ENCODE results near the gene IDH3G. TPM values are rescaled to one million over a fixed set of nuclear protein-coding genes. Genes with fewer than 3 reads are reported as not detected.

The IDH3G gene
- total RNA-seq, 1 experiment from 2014 or later: 71.2 TPM

GRCh38 chrX:153804100-153804595 lies 10.0 kb upstream of the IDH3G start:
- CTCF ChIA-PET: interaction anchor here (0.6 kb wide), 1 partner anchor 138 kb away, joined by 6 read pairs; no protein-coding TSS in a partner anchor
- intact Hi-C loops (cut with micrococcal nuclease; ENCODE audit: unreplicated experiment): no loop called here
- H3K9me3 Mint-ChIP-seq (ENCODE audit: low read depth, unreplicated experiment): no peaks in the 10 kb centered on the region

GRCh38 chrX:153803211-153804099 lies 9.3 kb upstream of the IDH3G start:
- peaks cover 27% of the 10 kb centered on the region for H3K36me3 Mint-ChIP-seq (ENCODE audit: insufficient read depth, unreplicated experiment)
- TF ChIP-seq, protein P1, sequence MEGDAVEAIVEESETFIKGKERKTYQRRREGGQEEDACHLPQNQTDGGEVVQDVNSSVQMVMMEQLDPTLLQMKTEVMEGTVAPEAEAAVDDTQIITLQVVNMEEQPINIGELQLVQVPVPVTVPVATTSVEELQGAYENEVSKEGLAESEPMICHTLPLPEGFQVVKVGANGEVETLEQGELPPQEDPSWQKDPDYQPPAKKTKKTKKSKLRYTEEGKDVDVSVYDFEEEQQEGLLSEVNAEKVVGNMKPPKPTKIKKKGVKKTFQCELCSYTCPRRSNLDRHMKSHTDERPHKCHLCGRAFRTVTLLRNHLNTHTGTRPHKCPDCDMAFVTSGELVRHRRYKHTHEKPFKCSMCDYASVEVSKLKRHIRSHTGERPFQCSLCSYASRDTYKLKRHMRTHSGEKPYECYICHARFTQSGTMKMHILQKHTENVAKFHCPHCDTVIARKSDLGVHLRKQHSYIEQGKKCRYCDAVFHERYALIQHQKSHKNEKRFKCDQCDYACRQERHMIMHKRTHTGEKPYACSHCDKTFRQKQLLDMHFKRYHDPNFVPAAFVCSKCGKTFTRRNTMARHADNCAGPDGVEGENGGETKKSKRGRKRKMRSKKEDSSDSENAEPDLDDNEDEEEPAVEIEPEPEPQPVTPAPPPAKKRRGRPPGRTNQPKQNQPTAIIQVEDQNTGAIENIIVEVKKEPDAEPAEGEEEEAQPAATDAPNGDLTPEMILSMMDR (IDR thresholded peaks at IDR 0.05; ENCODE audit: unreplicated experiment): no peak
- H3K4me3 Mint-ChIP-seq (ENCODE audit: low read depth, unreplicated experiment): no peak overlapping the region
- H3K4me1 Mint-ChIP-seq (ENCODE audit: low read depth, unreplicated experiment): no peaks in the 10 kb centered on the region
- intact Hi-C loops (cut with micrococcal nuclease; ENCODE audit: unreplicated experiment): no loop called here
- H3K27ac Mint-ChIP-seq (ENCODE audit: unreplicated experiment): no peak overlapping the region
- DNase-seq: no peak
- CTCF ChIA-PET: interaction anchor here (0.6 kb wide), 1 partner anchor 137 kb away, joined by 6 read pairs; no protein-coding TSS in a partner anchor
- peaks cover 49% of the 10 kb centered on the region for H3K27me3 Mint-ChIP-seq (ENCODE audit: unreplicated experiment)
- H3K9me3 Mint-ChIP-seq (ENCODE audit: low read depth, unreplicated experiment): no peaks in the 10 kb centered on the region
- no TSS peak for BruUV-seq (replicated peaks)

More at GRCh38 chrX:153804100-153804595, 10.0 kb upstream of the IDH3G start:
- Mint-ChIP-seq H3K27me3 (ENCODE audit: unreplicated experiment) (peaks cover 56% of the 10 kb centered on the region), H3K27ac (ENCODE audit: unreplicated experiment) (no peak overlapping the region), H3K36me3 (ENCODE audit: insufficient read depth, unreplicated experiment) (peaks cover 25% of the 10 kb centered on the region), H3K4me1 (ENCODE audit: low read depth, unreplicated experiment) (no peaks in the 10 kb centered on the region), H3K4me3 (ENCODE audit: low read depth, unreplicated experiment) (no peak overlapping the region)
- BruUV-seq (replicated peaks): no TSS peak
- DNase-seq: no peak
- TF ChIP-seq, protein P1 (IDR thresholded peaks at IDR 0.05; ENCODE audit: unreplicated experiment): no peak

DNA sequence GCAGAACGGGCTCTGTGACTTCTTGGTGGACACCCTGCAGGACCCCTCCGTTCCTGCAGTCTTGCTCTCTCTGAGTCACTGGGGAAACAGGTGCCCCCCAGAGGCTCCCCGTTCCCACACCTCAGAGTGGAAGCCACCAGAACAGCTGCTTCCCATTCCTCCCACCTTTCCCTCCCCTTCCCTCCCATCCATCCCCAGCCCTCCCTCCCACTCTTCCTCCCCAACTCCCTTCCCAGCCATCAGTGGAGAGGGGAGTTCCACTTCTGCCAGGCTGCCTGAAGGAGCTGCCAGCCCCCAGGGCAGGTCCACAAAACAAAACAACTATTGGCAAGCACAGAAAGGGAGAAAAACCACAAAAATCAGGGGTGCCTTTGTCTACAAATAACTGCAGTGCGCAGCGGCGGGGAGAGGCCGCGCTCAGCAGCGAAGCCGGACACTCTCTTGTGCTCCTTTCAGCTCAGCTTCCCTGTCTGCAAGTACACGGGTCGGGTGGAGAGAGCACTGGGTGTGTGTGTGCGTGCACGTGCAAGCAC lies 8.4 kb upstream of the IDH3G start:
- intact Hi-C loops (cut with micrococcal nuclease; ENCODE audit: unreplicated experiment): no loop called here
- DNase-seq: no peak
- Mint-ChIP-seq H3K9me3 (ENCODE audit: low read depth, unreplicated experiment) (no peaks in the 10 kb centered on the region), H3K4me3 (ENCODE audit: low read depth, unreplicated experiment) (no peak overlapping the region), H3K27me3 (ENCODE audit: unreplicated experiment) (peaks cover 40% of the 10 kb centered on the region), H3K4me1 (ENCODE audit: low read depth, unreplicated experiment) (no peaks in the 10 kb centered on the region), H3K27ac (ENCODE audit: unreplicated experiment) (no peak overlapping the region), H3K36me3 (ENCODE audit: insufficient read depth, unreplicated experiment) (peaks cover 31% of the 10 kb centered on the region)
- CTCF ChIA-PET: no interaction called here
- TF ChIP-seq, protein P1 (IDR thresholded peaks at IDR 0.05; ENCODE audit: unreplicated experiment): no peak
- BruUV-seq (replicated peaks): no TSS peak

DNA sequence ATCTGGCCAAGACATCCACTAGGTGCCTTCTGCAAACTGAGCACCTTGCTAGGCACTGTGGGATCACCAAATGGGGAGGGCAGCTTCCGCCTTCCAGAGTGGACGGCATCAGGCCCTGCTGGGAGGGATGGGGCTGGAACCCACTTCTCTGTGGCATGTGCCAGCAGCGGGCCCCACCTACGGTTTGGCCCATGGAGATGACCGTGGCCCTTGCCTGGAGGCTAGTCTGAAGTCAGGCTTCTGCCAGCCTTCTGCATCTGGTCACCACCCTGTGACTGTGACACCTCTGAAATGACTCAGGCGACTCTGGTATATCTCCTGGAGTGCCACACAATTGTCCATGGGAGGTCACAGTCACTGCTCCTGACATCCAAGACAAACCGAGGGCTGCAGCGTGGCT lies 7.5 kb upstream of the IDH3G start:
- intact Hi-C loops (cut with micrococcal nuclease; ENCODE audit: unreplicated experiment): no loop called here
- BruUV-seq (replicated peaks): no TSS peak
- no peaks in the 10 kb centered on the region for H3K9me3 Mint-ChIP-seq (ENCODE audit: low read depth, unreplicated experiment)
- H3K27ac Mint-ChIP-seq (ENCODE audit: unreplicated experiment): no peak overlapping the region
- CTCF ChIA-PET: no interaction called here
- H3K36me3 Mint-ChIP-seq (ENCODE audit: insufficient read depth, unreplicated experiment): peaks cover 37% of the 10 kb centered on the region
- no peak overlapping the region for H3K4me3 Mint-ChIP-seq (ENCODE audit: low read depth, unreplicated experiment)
- no peak for DNase-seq
- TF ChIP-seq, protein P1 (IDR thresholded peaks at IDR 0.05; ENCODE audit: unreplicated experiment): no peak
- H3K27me3 Mint-ChIP-seq (ENCODE audit: unreplicated experiment): peaks cover 31% of the 10 kb centered on the region
- no peaks in the 10 kb centered on the region for H3K4me1 Mint-ChIP-seq (ENCODE audit: low read depth, unreplicated experiment)
